ENCODE measurements around the gene MTPN. TPM values are rescaled to one million over a fixed set of nuclear protein-coding genes. Genes with fewer than 3 reads are reported as not detected.
A peak's percentile ranks its signal among the peaks of the same experiment; 100 is the strongest.

Gene MTPN
- total RNA-seq, 1 donor from 2014 or later: 173 TPM

GRCh38 chr7:136012238-136012637 lies 35.1 kb upstream of the MTPN start:
- H2AFZ ChIP-seq (ENCODE audit: low read depth, low read length): no peak overlapping the region
- Mint-ChIP-seq H3K27me3 (ENCODE audit: low read depth, unreplicated experiment) (peaks cover 3% of the 10 kb centered on the region), H3K27ac (ENCODE audit: unreplicated experiment) (no peak overlapping the region), H3K4me1 (ENCODE audit: low read depth, unreplicated experiment) (no peaks in the 10 kb centered on the region), H3K4me3 (ENCODE audit: unreplicated experiment) (no peak overlapping the region), H3K9me3 (ENCODE audit: unreplicated experiment) (peaks cover 2% of the 10 kb centered on the region), H3K36me3 (ENCODE audit: low read depth, unreplicated experiment) (no peaks in the 10 kb centered on the region)
- TF ChIP-seq, protein P1, sequence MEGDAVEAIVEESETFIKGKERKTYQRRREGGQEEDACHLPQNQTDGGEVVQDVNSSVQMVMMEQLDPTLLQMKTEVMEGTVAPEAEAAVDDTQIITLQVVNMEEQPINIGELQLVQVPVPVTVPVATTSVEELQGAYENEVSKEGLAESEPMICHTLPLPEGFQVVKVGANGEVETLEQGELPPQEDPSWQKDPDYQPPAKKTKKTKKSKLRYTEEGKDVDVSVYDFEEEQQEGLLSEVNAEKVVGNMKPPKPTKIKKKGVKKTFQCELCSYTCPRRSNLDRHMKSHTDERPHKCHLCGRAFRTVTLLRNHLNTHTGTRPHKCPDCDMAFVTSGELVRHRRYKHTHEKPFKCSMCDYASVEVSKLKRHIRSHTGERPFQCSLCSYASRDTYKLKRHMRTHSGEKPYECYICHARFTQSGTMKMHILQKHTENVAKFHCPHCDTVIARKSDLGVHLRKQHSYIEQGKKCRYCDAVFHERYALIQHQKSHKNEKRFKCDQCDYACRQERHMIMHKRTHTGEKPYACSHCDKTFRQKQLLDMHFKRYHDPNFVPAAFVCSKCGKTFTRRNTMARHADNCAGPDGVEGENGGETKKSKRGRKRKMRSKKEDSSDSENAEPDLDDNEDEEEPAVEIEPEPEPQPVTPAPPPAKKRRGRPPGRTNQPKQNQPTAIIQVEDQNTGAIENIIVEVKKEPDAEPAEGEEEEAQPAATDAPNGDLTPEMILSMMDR (IDR thresholded peaks at IDR 0.05; ENCODE audit: insufficient read depth, low read depth, low read length): no peak
- TF ChIP-seq EZH2 (IDR thresholded peaks at IDR 0.05; ENCODE audit: insufficient read depth, low read length): no peak
- FAIRE-seq (no peak), DNase-seq (ENCODE audit: low read depth) (no peak)
- no peaks in the 10 kb centered on the region for H3K36me3 ChIP-seq (ENCODE audit: insufficient read depth, low read length)
- no peaks in the 10 kb centered on the region for H3K4me1 ChIP-seq (ENCODE audit: insufficient read depth, low read length)
- no peak overlapping the region for H3K9ac ChIP-seq (ENCODE audit: low read length)
- no peak overlapping the region for H3K4me2 ChIP-seq (ENCODE audit: low read length)
- no peak overlapping the region for H3K27ac ChIP-seq (ENCODE audit: low read depth, low read length)
- H3K4me3 ChIP-seq (ENCODE audit: insufficient read depth, low read depth, low read length): no peak overlapping the region
- H3K27me3 ChIP-seq (ENCODE audit: insufficient read depth, low read length): no peaks in the 10 kb centered on the region
- H4K20me1 ChIP-seq (ENCODE audit: insufficient read depth, low read length): no peaks in the 10 kb centered on the region
- no peaks in the 10 kb centered on the region for H3K9me3 ChIP-seq (ENCODE audit: insufficient read depth, low read depth, low read length)
- H3K79me2 ChIP-seq (ENCODE audit: insufficient read depth, low read length): no peaks in the 10 kb centered on the region

DNA sequence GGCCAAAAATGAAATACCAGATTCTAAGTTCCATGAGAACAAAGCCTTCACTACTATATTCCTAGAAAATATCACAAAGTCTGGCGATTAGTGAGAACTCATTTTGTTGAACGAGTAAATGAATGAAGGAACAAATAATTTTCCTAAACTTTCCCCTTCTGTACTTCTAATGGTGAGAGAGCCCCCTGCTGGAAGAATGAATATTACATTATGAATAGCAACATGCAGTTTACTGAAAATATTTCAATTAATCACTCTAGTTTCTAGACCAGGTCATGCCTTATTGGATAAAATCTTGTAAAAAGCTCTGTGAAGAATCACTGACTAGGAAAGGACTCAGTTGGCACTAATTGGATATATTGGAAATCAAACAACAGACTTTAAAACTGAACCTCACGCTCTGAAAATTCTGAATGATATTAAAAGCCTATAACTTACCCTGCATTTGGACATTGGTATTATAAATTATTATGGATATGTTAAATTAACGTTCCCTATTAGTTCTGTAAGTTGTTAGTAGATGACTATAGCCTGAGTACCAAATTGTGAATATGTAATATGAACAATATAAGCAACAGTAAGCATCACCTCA lies 32.4 kb upstream of the MTPN start:
- no peak overlapping the region for H3K9ac ChIP-seq (ENCODE audit: low read length)
- H3K79me2 ChIP-seq (ENCODE audit: insufficient read depth, low read length): no peaks in the 10 kb centered on the region
- Mint-ChIP-seq H3K27ac (ENCODE audit: unreplicated experiment) (no peak overlapping the region), H3K4me1 (ENCODE audit: low read depth, unreplicated experiment) (no peaks in the 10 kb centered on the region), H3K27me3 (ENCODE audit: low read depth, unreplicated experiment) (no peaks in the 10 kb centered on the region), H3K4me3 (ENCODE audit: unreplicated experiment) (no peak overlapping the region), H3K9me3 (ENCODE audit: unreplicated experiment) (no peaks in the 10 kb centered on the region), H3K36me3 (ENCODE audit: low read depth, unreplicated experiment) (no peaks in the 10 kb centered on the region)
- no peaks in the 10 kb centered on the region for H3K36me3 ChIP-seq (ENCODE audit: insufficient read depth, low read length)
- no peak overlapping the region for H3K4me3 ChIP-seq (ENCODE audit: insufficient read depth, low read depth, low read length)
- no peaks in the 10 kb centered on the region for H4K20me1 ChIP-seq (ENCODE audit: insufficient read depth, low read length)
- H3K4me2 ChIP-seq (ENCODE audit: low read length): no peak overlapping the region
- peak; percentile 58 for FAIRE-seq
- H3K27me3 ChIP-seq (ENCODE audit: insufficient read depth, low read length): no peaks in the 10 kb centered on the region
- DNase-seq (ENCODE audit: low read depth): peak; percentile 9
- TF ChIP-seq, protein P1 (IDR thresholded peaks at IDR 0.05; ENCODE audit: insufficient read depth, low read depth, low read length): peak; percentile 56
- no peak for TF ChIP-seq EZH2 (IDR thresholded peaks at IDR 0.05; ENCODE audit: insufficient read depth, low read length)
- no peak overlapping the region for H2AFZ ChIP-seq (ENCODE audit: low read depth, low read length)
- H3K4me1 ChIP-seq (ENCODE audit: insufficient read depth, low read length): no peaks in the 10 kb centered on the region
- H3K9me3 ChIP-seq (ENCODE audit: insufficient read depth, low read depth, low read length): no peaks in the 10 kb centered on the region
- H3K27ac ChIP-seq (ENCODE audit: low read depth, low read length): no peak overlapping the region

GRCh38 chr7:136006208-136006607 lies 29.0 kb upstream of the MTPN start:
- TF ChIP-seq EZH2 (IDR thresholded peaks at IDR 0.05; ENCODE audit: insufficient read depth, low read length): no peak
- TF ChIP-seq, protein P1 (IDR thresholded peaks at IDR 0.05; ENCODE audit: insufficient read depth, low read depth, low read length): no peak
- Histone ChIP-seq H3K36me3 (ENCODE audit: insufficient read depth, low read length) (no peaks in the 10 kb centered on the region), H3K9ac (ENCODE audit: low read length) (no peak overlapping the region), H4K20me1 (ENCODE audit: insufficient read depth, low read length) (no peaks in the 10 kb centered on the region), H3K27me3 (ENCODE audit: insufficient read depth, low read length) (no peaks in the 10 kb centered on the region), H3K4me1 (ENCODE audit: insufficient read depth, low read length) (no peaks in the 10 kb centered on the region), H3K79me2 (ENCODE audit: insufficient read depth, low read length) (no peaks in the 10 kb centered on the region), H2AFZ (ENCODE audit: low read depth, low read length) (no peak overlapping the region), H3K9me3 (ENCODE audit: insufficient read depth, low read depth, low read length) (no peaks in the 10 kb centered on the region), H3K4me3 (ENCODE audit: insufficient read depth, low read depth, low read length) (no peak overlapping the region), H3K4me2 (ENCODE audit: low read length) (no peak overlapping the region), H3K27ac (ENCODE audit: low read depth, low read length) (no peak overlapping the region)
- Mint-ChIP-seq H3K4me1 (ENCODE audit: low read depth, unreplicated experiment) (no peaks in the 10 kb centered on the region), H3K36me3 (ENCODE audit: low read depth, unreplicated experiment) (no peaks in the 10 kb centered on the region), H3K27me3 (ENCODE audit: low read depth, unreplicated experiment) (no peaks in the 10 kb centered on the region), H3K27ac (ENCODE audit: unreplicated experiment) (no peak overlapping the region), H3K9me3 (ENCODE audit: unreplicated experiment) (no peaks in the 10 kb centered on the region), H3K4me3 (ENCODE audit: unreplicated experiment) (no peak overlapping the region)
- DNase-seq (ENCODE audit: low read depth) (no peak), FAIRE-seq (no peak)
